Testis (tissue), 3 donors: Measurements from ENCODE around the gene SCFD2. TPM values are rescaled to one million over a fixed set of nuclear protein-coding genes. Genes with fewer than 3 reads are reported as not detected.

Source experiments
- DNase-seq: peaks from one replicate; pipeline ENCODE4 v3.0.0-alpha.2; 2019
- H3K27ac ChIP-seq, 2 donors: fragments of 200-600 bp; sonication (generic); one replicate each; pipeline ENCODE4 v1.5.1; 2019
- H3K27me3 ChIP-seq: fragments of 200-600 bp; sonication (generic); one replicate; pipeline ENCODE4 v1.5.1; 2019
- H3K36me3 ChIP-seq: fragments of 200-600 bp; sonication (generic); one replicate; pipeline ENCODE4 v1.5.1; 2017; ENCODE audit warnings: low read depth; ENCODE audit errors: missing control alignments
- H3K4me1 ChIP-seq: fragments of 200-600 bp; sonication (generic); one replicate; pipeline ENCODE4 v1.5.1; 2019
- H3K4me3 ChIP-seq, 2 donors: fragments of 200-600 bp; sonication (generic); one replicate each; pipeline ENCODE4 v1.5.1; 2017 to 2019
- H3K9me3 ChIP-seq: fragments of 200-600 bp; sonication (generic); one replicate; pipeline ENCODE4 v1.5.1; 2017
- CTCF ChIP-seq, 3 experiments: fragments of 450-650 bp in 2 of 3; fragments of 200-600 bp in 1 of 3; sonication (generic) in 1 of 3; IDR thresholded peaks; one replicate each; pipeline ENCODE4 v1.5.1; 2016 to 2019; ENCODE audit warnings: antibody characterized with exemption in 3 of 3, mild to moderate bottlenecking in 2 of 3, moderate library complexity in 1 of 3
- POLR2A ChIP-seq: fragments of 450-650 bp; IDR thresholded peaks from one replicate; pipeline ENCODE4 v1.6.1; 2017; ENCODE audit warnings: antibody characterized with exemption, mild to moderate bottlenecking, moderate library complexity
- WGBS, 2 donors: methylation state at CpG; one replicate each; pipeline ENCODE4 v1.1.5; 2018; 5-methylcytosine and 5-hydroxymethylcytosine counted together
- intact Hi-C: fragments of 100-400 bp; cut with DNase I; formaldehyde crosslinking; loops from one replicate; pipeline ENCODE4 v1.15.1; 2023; ENCODE audit warnings: low total_unique reads
- polyA plus RNA-seq: library from polyadenylated mRNA; stranded (reverse); fragments of 350-450 nt; fragmentation: Illumina TruSeq; extraction: RNeasy Lipid Tissue Mini Kit (QIAGEN cat#74804); gene quantifications from one replicate; pipeline ENCODE4 v1.2.3, GENCODE V29; 2014; ENCODE audit warnings: low read depth, low replicate concordance; ENCODE audit not compliant: insufficient read depth
- total RNA-seq, 2 donors: library from RNA; depleted of rRNA; stranded (reverse); fragments of >200 nt; gene quantifications; one replicate each; pipeline ENCODE4 v1.2.3, GENCODE V29; 2016

The SCFD2 gene
- total and polyA plus RNA-seq, 3 donors from 2014 or later: 6.0 to 24.5 (median 21.3) TPM

GRCh38 chr4:52964561-52965101, 401.2 kb downstream of the SCFD2 start:
- Histone ChIP-seq H3K9me3 (no peaks in the 10 kb centered on the region), H3K4me1 (peaks cover 28% of the 10 kb centered on the region), H3K27me3 (no peaks in the 10 kb centered on the region), H3K27ac (no peak overlapping the region), H3K36me3 (no peaks in the 10 kb centered on the region), H3K4me3 (no peak overlapping the region)
- 88 to 96% methylated on average over 4 of the region's 4 CpGs for WGBS, 2 donors
- TF ChIP-seq POLR2A: no peak
- no peak for TF ChIP-seq CTCF (IDR thresholded peaks at IDR 0.05)
- intact Hi-C loops: no loop called here
- DNase-seq: no peak

GRCh38 chr4:52964011-52964410, 401.9 kb downstream of the SCFD2 start:
- intact Hi-C loops: no loop called here
- Histone ChIP-seq H3K9me3 (no peaks in the 10 kb centered on the region), H3K36me3 (no peaks in the 10 kb centered on the region), H3K4me3 (no peak overlapping the region), H3K27ac (no peak overlapping the region), H3K4me1 (peaks cover 28% of the 10 kb centered on the region), H3K27me3 (no peaks in the 10 kb centered on the region)
- TF ChIP-seq POLR2A: no peak
- no peak for DNase-seq

GRCh38 chr4:52962721-52963120, 403.1 kb downstream of the SCFD2 start:
- 52 to 65% methylated on average over 3 of the region's 3 CpGs for WGBS, 2 donors
- intact Hi-C loops: no loop called here

GRCh38 chr4:52961666-52962412, 404.0 kb downstream of the SCFD2 start:
- WGBS, 2 donors: 65 to 77% methylated on average over 3 of the region's 3 CpGs
- intact Hi-C loops: no loop called here

More at GRCh38 chr4:52962721-52963120, 403.1 kb downstream of the SCFD2 start:
- peak overlapping the region in 1 of 2 donors; percentile 58 for H3K27ac ChIP-seq
- H3K4me3 ChIP-seq: no peak overlapping the region
- DNase-seq: no peak
- TF ChIP-seq POLR2A (no peak), CTCF (IDR thresholded peaks at IDR 0.05) (no peak)
- no peaks in the 10 kb centered on the region for H3K36me3 ChIP-seq
- no peaks in the 10 kb centered on the region for H3K27me3 ChIP-seq
- H3K9me3 ChIP-seq: no peaks in the 10 kb centered on the region
- peaks cover 32% of the 10 kb centered on the region for H3K4me1 ChIP-seq

GRCh38 chr4:52959541-52959940, 406.3 kb downstream of the SCFD2 start:
- intact Hi-C loops: no loop called here
- TF ChIP-seq POLR2A: no peak
- no peak for TF ChIP-seq CTCF (IDR thresholded peaks at IDR 0.05)
- Histone ChIP-seq H3K4me3 (no peak overlapping the region), H3K27me3 (no peaks in the 10 kb centered on the region), H3K9me3 (no peaks in the 10 kb centered on the region), H3K4me1 (peaks cover 48% of the 10 kb centered on the region), H3K36me3 (no peaks in the 10 kb centered on the region), H3K27ac (no peak overlapping the region)
- DNase-seq: no peak
- 63 to 76% methylated on average over 3 of the region's 3 CpGs for WGBS, 2 donors

More at GRCh38 chr4:52961666-52962412, 404.0 kb downstream of the SCFD2 start:
- H3K27me3 ChIP-seq: no peaks in the 10 kb centered on the region
- TF ChIP-seq CTCF (IDR thresholded peaks at IDR 0.05): no peak
- TF ChIP-seq POLR2A: no peak
- peak; percentile 69 for DNase-seq
- no peaks in the 10 kb centered on the region for H3K9me3 ChIP-seq
- H3K36me3 ChIP-seq: no peaks in the 10 kb centered on the region
- no peak overlapping the region for H3K4me3 ChIP-seq
- H3K4me1 ChIP-seq: peaks cover 41% of the 10 kb centered on the region
- peak overlapping the region; percentile 53 to 58 for H3K27ac ChIP-seq
